Astrocyte of the cerebellum (primary cell): ENCODE data around the gene ZCCHC7.
A peak's percentile ranks its signal among the peaks of the same experiment; 100 is the strongest.

Source experiments
- DNase-seq: peaks from one replicate; pipeline ENCODE4 v3.0.0-alpha.2; 2011; ENCODE audit warnings: low read depth
- H3K4me3 ChIP-seq: 2 replicates; pipeline ENCODE4 v1.5.1; 2011; ENCODE audit warnings: mild to moderate bottlenecking, low read depth, low read length, moderate library complexity
- in situ Hi-C: cut with HindIII; loops from 2 replicates; pipeline ENCODE4 v1.10.0; 2017; ENCODE audit warnings: low sequenced_read_pairs
- TF ChIP-seq, protein P1 (sequence below): IDR thresholded peaks from 2 replicates; pipeline ENCODE4 v1.5.1; 2012; ENCODE audit warnings: low read length, low read depth, moderate library complexity, mild to moderate bottlenecking; ENCODE audit errors: missing control alignments

Gene ZCCHC7

GRCh38 chr9:37255187-37255586 is 134.8 kb downstream of the ZCCHC7 start:
- TF ChIP-seq, protein P1, sequence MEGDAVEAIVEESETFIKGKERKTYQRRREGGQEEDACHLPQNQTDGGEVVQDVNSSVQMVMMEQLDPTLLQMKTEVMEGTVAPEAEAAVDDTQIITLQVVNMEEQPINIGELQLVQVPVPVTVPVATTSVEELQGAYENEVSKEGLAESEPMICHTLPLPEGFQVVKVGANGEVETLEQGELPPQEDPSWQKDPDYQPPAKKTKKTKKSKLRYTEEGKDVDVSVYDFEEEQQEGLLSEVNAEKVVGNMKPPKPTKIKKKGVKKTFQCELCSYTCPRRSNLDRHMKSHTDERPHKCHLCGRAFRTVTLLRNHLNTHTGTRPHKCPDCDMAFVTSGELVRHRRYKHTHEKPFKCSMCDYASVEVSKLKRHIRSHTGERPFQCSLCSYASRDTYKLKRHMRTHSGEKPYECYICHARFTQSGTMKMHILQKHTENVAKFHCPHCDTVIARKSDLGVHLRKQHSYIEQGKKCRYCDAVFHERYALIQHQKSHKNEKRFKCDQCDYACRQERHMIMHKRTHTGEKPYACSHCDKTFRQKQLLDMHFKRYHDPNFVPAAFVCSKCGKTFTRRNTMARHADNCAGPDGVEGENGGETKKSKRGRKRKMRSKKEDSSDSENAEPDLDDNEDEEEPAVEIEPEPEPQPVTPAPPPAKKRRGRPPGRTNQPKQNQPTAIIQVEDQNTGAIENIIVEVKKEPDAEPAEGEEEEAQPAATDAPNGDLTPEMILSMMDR, result no peak
- H3K4me3 ChIP-seq, result no peak overlapping the region
- in situ Hi-C loops, result no loop called here
- no peak for DNase-seq

DNA sequence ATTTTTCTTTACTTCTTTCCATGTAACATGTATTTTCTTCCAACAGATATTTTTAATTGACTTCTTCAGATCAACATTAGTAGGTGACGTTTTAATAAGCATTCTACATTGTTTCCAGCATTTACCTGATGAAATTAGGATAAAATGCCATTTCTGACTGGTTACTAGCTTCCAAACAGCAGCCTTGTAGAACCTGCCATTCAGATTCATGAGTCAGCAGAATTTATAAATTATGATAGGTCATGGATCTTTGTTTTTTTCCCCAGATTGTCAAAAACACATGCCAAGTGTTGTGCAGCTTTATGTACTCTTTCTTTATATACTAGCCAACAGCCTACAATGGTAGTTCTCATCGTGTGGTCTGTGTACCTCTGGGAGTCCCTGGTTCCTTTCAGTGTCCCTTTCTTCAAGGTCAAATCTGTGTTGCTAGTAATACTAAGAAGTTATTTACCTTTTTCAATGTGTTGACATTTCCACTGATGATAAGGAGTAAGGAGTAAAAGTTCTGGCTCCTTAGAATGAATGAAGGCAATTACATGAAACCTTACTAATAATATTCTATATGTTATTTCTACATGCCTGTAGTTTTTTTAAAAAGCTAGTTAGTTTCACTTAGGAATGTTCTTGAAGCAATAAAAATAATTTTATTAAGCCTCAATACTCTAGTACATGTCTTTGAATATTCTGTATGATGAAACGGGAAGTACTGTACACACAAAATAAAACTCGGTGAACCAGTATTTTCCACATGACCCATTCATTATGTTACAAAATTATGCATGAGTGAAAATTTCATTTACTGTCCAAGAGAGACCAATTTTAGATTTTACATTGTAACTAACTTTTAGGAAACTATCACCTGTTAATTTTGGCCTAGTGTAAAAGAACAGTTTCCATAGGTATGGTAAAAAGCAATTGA is 135.8 kb downstream of the ZCCHC7 start:
- no peak overlapping the region for H3K4me3 ChIP-seq
- TF ChIP-seq, protein P1, result no peak
- in situ Hi-C loops, result no loop called here
- no peak for DNase-seq

- in situ Hi-C loops, result no loop called here
- no peak for DNase-seq
- H3K4me3 ChIP-seq, result no peak overlapping the region
- TF ChIP-seq, protein P1, result no peak
These were observed 139.6 kb downstream of the ZCCHC7 start for GRCh38 chr9:37259951-37260350.

- in situ Hi-C loops, result no loop called here
- peak; percentile 22 for DNase-seq
- no peak overlapping the region for H3K4me3 ChIP-seq
- TF ChIP-seq, protein P1, result peak; percentile 66
These were observed 142.0 kb downstream of the ZCCHC7 start for GRCh38 chr9:37262410-37262809.

DNA sequence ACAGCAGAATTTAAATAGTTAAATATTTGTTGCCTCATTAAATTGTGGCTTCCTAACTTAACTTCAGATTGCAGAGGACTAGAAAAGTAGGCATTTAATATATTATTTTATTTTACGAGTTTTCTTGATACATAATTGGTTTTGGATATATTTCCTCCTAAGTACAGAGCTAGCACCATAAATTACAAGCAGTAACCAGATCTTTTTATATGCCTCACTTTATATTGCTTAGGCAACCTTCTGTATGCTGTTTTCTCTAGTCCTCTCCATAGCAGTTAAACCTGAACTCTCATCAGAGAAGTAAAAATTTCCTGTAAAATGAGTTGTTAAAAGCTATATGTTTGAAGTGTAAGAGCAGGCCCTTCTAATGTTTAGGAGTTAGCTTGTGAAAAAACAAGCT is 144.2 kb downstream of the ZCCHC7 start:
- in situ Hi-C loops, result no loop called here
- H3K4me3 ChIP-seq, result no peak overlapping the region
- no peak for DNase-seq
- TF ChIP-seq, protein P1, result no peak

GRCh38 chr9:37266630-37267029 is 146.3 kb downstream of the ZCCHC7 start:
- no peak for DNase-seq
- no peak overlapping the region for H3K4me3 ChIP-seq
- TF ChIP-seq, protein P1, result no peak
- in situ Hi-C loops, result no loop called here
